ENCODE measurements around the gene BRAF.
"Not testable (repeated sequence)": the region's sequence is repeated elsewhere in the genome, so short reads cannot be mapped to it uniquely, and the experiment has no call there.

The BRAF gene

GRCh38 chr7:140876519-140877248 is 48.0 kb downstream of the BRAF start:
- DNase-seq = peak; percentile 56

- DNase-seq = no peak
Observed at GRCh38 chr7:140873434-140873833, 51.3 kb downstream of the BRAF start.

GRCh38 chr7:140870003-140870402 is 54.7 kb downstream of the BRAF start:
- no peak for DNase-seq

GRCh38 chr7:140869430-140869829 is 55.3 kb downstream of the BRAF start:
- no peak for DNase-seq

GRCh38 chr7:140867467-140868462 is 57.0 kb downstream of the BRAF start:
- no peak for DNase-seq

GRCh38 chr7:140866926-140867325 is 57.8 kb downstream of the BRAF start:
- DNase-seq = no peak

- DNase-seq = no peak
Observed at GRCh38 chr7:140864732-140865131, 60.0 kb downstream of the BRAF start.

- DNase-seq = no peak
Observed at GRCh38 chr7:140863867-140864266, 60.9 kb downstream of the BRAF start.

- no peak for DNase-seq
Observed at GRCh38 chr7:140863184-140863583, 61.5 kb downstream of the BRAF start.

GRCh38 chr7:140857048-140857447 is 67.7 kb downstream of the BRAF start:
- DNase-seq = no peak

GRCh38 chr7:140841166-140841715 is 83.5 kb downstream of the BRAF start:
- DNase-seq = peak; percentile 1

- no peak for DNase-seq
Observed at GRCh38 chr7:140831724-140832123, 93.0 kb downstream of the BRAF start.

- no peak for DNase-seq
Observed at GRCh38 chr7:140829720-140830119, 95.0 kb downstream of the BRAF start.

- DNase-seq = no peak
Observed at GRCh38 chr7:140828741-140829140, 96.0 kb downstream of the BRAF start.

GRCh38 chr7:140817383-140817782 is 107.3 kb downstream of the BRAF start:
- not testable (repeated sequence) for DNase-seq

GRCh38 chr7:140810830-140811556 is 113.7 kb downstream of the BRAF start:
- peak; percentile 54 for DNase-seq

- DNase-seq = no peak
Observed at GRCh38 chr7:140810385-140810784, 114.3 kb downstream of the BRAF start.

- no peak for DNase-seq
Observed at GRCh38 chr7:140778975-140779374, 145.8 kb downstream of the BRAF start.

- no peak for DNase-seq
Observed at GRCh38 chr7:140778568-140778967, 146.2 kb downstream of the BRAF start.

GRCh38 chr7:140774371-140774770 is 150.4 kb downstream of the BRAF start:
- DNase-seq = no peak

GRCh38 chr7:140773104-140773503 is 151.6 kb downstream of the BRAF start:
- no peak for DNase-seq

GRCh38 chr7:140771826-140772225 is 152.9 kb downstream of the BRAF start:
- DNase-seq = peak; percentile 4

- no peak for DNase-seq
Observed at GRCh38 chr7:140769852-140770251, 154.9 kb downstream of the BRAF start.

Data from fibroblast of skin of abdomen (primary cell).